SK-N-SH (cell line): ENCODE data around the gene TSPAN31. TPM values are rescaled to one million over a fixed set of nuclear protein-coding genes. Genes with fewer than 3 reads are reported as not detected.

Experiments used
- CTCF ChIA-PET: fragments of 300-600, 350-600 bp; formaldehyde crosslinking; extraction: SDS; loops from one replicate; lab custom pipeline; 2021; lab: Yijun Ruan, JAX
- POLR2A ChIA-PET: fragments of 350-600 bp; sonication (Branson Sonifier 250); formaldehyde crosslinking; extraction: SDS; loops from one replicate; lab custom pipeline; 2020; ENCODE audit warnings: antibody characterized with exemption, inconsistent platforms; lab: Yijun Ruan, JAX
- DNase-seq: peaks from one replicate; pipeline ENCODE4 v3.0.0; 2012
- H2AFZ ChIP-seq: fragments of 200-600 bp; sonication (generic); 2 replicates; pipeline ENCODE4 v1.8.1; 2016; ENCODE audit warnings: antibody characterized with exemption, mild to moderate bottlenecking, low read depth
- H3F3A ChIP-seq: fragments of 200-600 bp; sonication (generic); replicated peaks from 2 replicates; pipeline ENCODE3; 2016; ENCODE audit warnings: antibody characterized with exemption, mild to moderate bottlenecking; ENCODE audit not compliant: insufficient read depth
- H3K27ac ChIP-seq, 2 experiments: fragments of 200-500 bp in 1 of 2; fragments of 200-600 bp in 1 of 2; sonication (Bioruptor generic) in 1 of 2; sonication (generic), shearing (Covaris generic) in 1 of 2; 2 replicates each; pipeline versions ENCODE4 v1.5.1 to v1.6.1; 2014 to 2016; ENCODE audit warnings: low read depth in 2 of 2, inconsistent platforms in 1 of 2, low read length in 1 of 2, mild to moderate bottlenecking in 1 of 2, mixed read lengths in 1 of 2
- H3K27me3 ChIP-seq: fragments of 200-600 bp; sonication (generic), shearing (Covaris generic); 2 replicates; pipeline ENCODE4 v1.6.1; 2016; ENCODE audit warnings: mixed run types; ENCODE audit not compliant: insufficient read depth
- H3K36me3 ChIP-seq, 2 experiments: fragments of 200-500 bp in 1 of 2; fragments of 200-600 bp in 1 of 2; sonication (Bioruptor generic) in 1 of 2; sonication (generic) in 1 of 2; replicated peaks in 1 of 2; 2 replicates each; pipeline versions ENCODE3 to v1.5.1; 2014 to 2016; ENCODE audit warnings: low read length in 1 of 2, mild to moderate bottlenecking in 1 of 2; ENCODE audit not compliant: insufficient read depth in 2 of 2, control insufficient read depth in 1 of 2
- H3K4me1 ChIP-seq, 2 experiments: fragments of 200-500 bp in 1 of 2; fragments of 200-600 bp in 1 of 2; sonication (Bioruptor generic) in 1 of 2; sonication (generic), shearing (Covaris generic) in 1 of 2; 2 replicates each; pipeline versions ENCODE4 v1.5.1 to v1.6.1; 2014 to 2016; ENCODE audit warnings: low read depth in 1 of 2, low read length in 1 of 2, mixed run types in 1 of 2; ENCODE audit not compliant: insufficient read depth in 2 of 2, control insufficient read depth in 1 of 2
- H3K4me2 ChIP-seq: fragments of 200-600 bp; sonication (generic), shearing (Covaris generic); 2 replicates; pipeline ENCODE4 v1.6.1; 2017; ENCODE audit warnings: mixed run types
- H3K4me3 ChIP-seq, 2 experiments: fragments of 200-500 bp in 1 of 2; fragments of 200-600 bp in 1 of 2; sonication (Bioruptor generic) in 1 of 2; sonication (generic), shearing (Covaris generic) in 1 of 2; 2 replicates each; pipeline versions ENCODE4 v1.5.1 to v1.8.1; 2014 to 2016; ENCODE audit warnings: low read depth in 2 of 2, inconsistent platforms in 1 of 2, low read length in 1 of 2, mild to moderate bottlenecking in 1 of 2, mixed read lengths in 1 of 2, moderate library complexity in 1 of 2
- H3K79me2 ChIP-seq: fragments of 200-600 bp; sonication (generic); 2 replicates; pipeline ENCODE4 v1.8.1; 2017; ENCODE audit warnings: mild to moderate bottlenecking; ENCODE audit not compliant: insufficient read depth
- H3K9ac ChIP-seq: fragments of 200-600 bp; sonication (generic); 2 replicates; pipeline ENCODE4 v1.6.1; 2017; ENCODE audit warnings: mixed run types
- H3K9me2 ChIP-seq: fragments of 200-600 bp; sonication (generic); 2 replicates; pipeline ENCODE4 v1.6.1; 2017; ENCODE audit warnings: mixed run types
- H3K9me3 ChIP-seq: fragments of 200-600 bp; sonication (generic); 2 replicates; pipeline ENCODE4 v1.6.1; 2017; ENCODE audit warnings: mixed run types, mild to moderate bottlenecking, moderate library complexity
- H4K20me1 ChIP-seq: fragments of 200-600 bp; sonication (generic); 2 replicates; pipeline ENCODE4 v1.6.1; 2017; ENCODE audit warnings: mild to moderate bottlenecking, mixed run types; ENCODE audit not compliant: insufficient read depth
- CHD2 ChIP-seq: fragments of 150-350 bp; IDR thresholded peaks from 2 replicates; pipeline ENCODE4 v1.6.1; 2018; ENCODE audit warnings: low read length; ENCODE audit not compliant: partially characterized antibody
- ELF1 ChIP-seq: IDR thresholded peaks from 2 replicates; pipeline ENCODE4 v1.4.0; 2012
- EZH2phosphoT487 ChIP-seq: fragments of 200-600 bp; sonication (generic); IDR thresholded peaks from 2 replicates; pipeline ENCODE4 v1.6.1; 2017; ENCODE audit warnings: low read depth, mixed run types, mild to moderate bottlenecking, antibody characterized with exemption, moderate library complexity, borderline replicate concordance
- FOSL2 ChIP-seq: IDR thresholded peaks from 2 replicates; pipeline ENCODE4 v1.4.0; 2012; ENCODE audit warnings: low read depth, mild to moderate bottlenecking, moderate library complexity, borderline replicate concordance
- FOXJ3 ChIP-seq: sonication (generic); formaldehyde crosslinking; IDR thresholded peaks from 2 replicates; pipeline ENCODE4 v1.5.1; 2020; ENCODE audit warnings: mild to moderate bottlenecking, missing genetic modification reagents
- MEF2A ChIP-seq: IDR thresholded peaks from 2 replicates; pipeline ENCODE4 v1.4.0; 2012; ENCODE audit warnings: low read depth, borderline replicate concordance
- NFIC ChIP-seq: IDR thresholded peaks from 2 replicates; pipeline ENCODE4 v1.4.0; 2012; ENCODE audit warnings: borderline replicate concordance
- NRF1 ChIP-seq: IDR thresholded peaks from 2 replicates; pipeline ENCODE4 v1.6.1; 2012; ENCODE audit warnings: low read depth, mild to moderate bottlenecking, low read length
- POLR2AphosphoS5 ChIP-seq: IDR thresholded peaks from 2 replicates; pipeline ENCODE4 v1.6.1; 2012; ENCODE audit warnings: low read depth, low read length
- RCOR1 ChIP-seq: fragments of 150-350 bp; IDR thresholded peaks from 2 replicates; pipeline ENCODE4 v1.6.1; 2017; ENCODE audit warnings: antibody characterized with exemption, low read length
- SMC3 ChIP-seq: IDR thresholded peaks from 2 replicates; pipeline ENCODE4 v1.6.1; 2012; ENCODE audit warnings: low read depth, low read length, improper control_type of control experiment
- TCF12 ChIP-seq: IDR thresholded peaks from 2 replicates; pipeline ENCODE4 v1.4.0; 2012
- TEAD4 ChIP-seq: IDR thresholded peaks from 2 replicates; pipeline ENCODE4 v1.4.0; 2012; ENCODE audit warnings: mild to moderate bottlenecking, borderline replicate concordance; ENCODE audit not compliant: insufficient read depth
- YY1 ChIP-seq: IDR thresholded peaks from 2 replicates; pipeline ENCODE4 v1.4.0; 2012; ENCODE audit warnings: low read depth, mild to moderate bottlenecking
- WGBS: methylation state at CpG from one replicate; pipeline ENCODE4 v1.1.6; 2017; ENCODE audit warnings: low lambda C conversion rate; 5-methylcytosine and 5-hydroxymethylcytosine counted together
- polyA plus RNA-seq, 3 experiments: library from polyadenylated mRNA; depleted of rRNA; stranded (reverse); fragments of >200 nt; gene quantifications; 2 replicates each; pipeline ENCODE4 v1.2.3, GENCODE V29; 2012
- TF ChIP-seq, protein P1 (sequence below): IDR thresholded peaks from 2 replicates; pipeline ENCODE4 v1.4.0; 2012; ENCODE audit warnings: low read depth, borderline replicate concordance
- TF ChIP-seq, protein P2 (sequence below): fragments of 150-350 bp; IDR thresholded peaks from 2 replicates; pipeline ENCODE4 v1.6.1; 2017; ENCODE audit warnings: antibody characterized with exemption, low read length, low read depth, borderline replicate concordance
- TF ChIP-seq, protein P3 (sequence below): IDR thresholded peaks from 2 replicates; pipeline ENCODE4 v1.4.0; 2012; ENCODE audit warnings: low read depth, borderline replicate concordance
- TF ChIP-seq, protein P4 (sequence below): IDR thresholded peaks from 2 replicates; pipeline ENCODE4 v1.4.0; 2012; ENCODE audit warnings: low read depth

Gene TSPAN31
- polyA plus RNA-seq, 1 of the 3 experiments (the other 2 are of a cell fraction), result 36.8 TPM

- ChIA-PET POLR2A (interaction anchor here (1.0 to 1.1 kb wide), 2 partner anchors 14 to 25 kb away, joined by 3 to 7 read pairs; no protein-coding TSS in a partner anchor), CTCF (interaction anchor here (1.1 to 1.7 kb wide), 2 partner anchors 14 kb away, joined by 6 to 13 read pairs; partner anchors contain the start of gene AGAP2)
- 5% methylated on average over 8 of the region's 8 CpGs for WGBS
- Histone ChIP-seq H3K27ac (peak overlapping the region; percentile 85 to 89), H3K79me2 (peaks cover 38% of the 10 kb centered on the region), H3K27me3 (no peaks in the 10 kb centered on the region), H3K9ac (peak overlapping the region; percentile 96), H3F3A (peaks cover 37% of the 10 kb centered on the region), H3K9me3 (no peaks in the 10 kb centered on the region), H2AFZ (no peak overlapping the region; the same call in 1 of the 2 replicates), H3K4me1 (peaks cover 8 to 36% of the 10 kb centered on the region in 2 experiments), H3K4me2 (peak overlapping the region; percentile 92), H3K4me3 (peak overlapping the region; percentile 85 to 88), H4K20me1 (no peaks in the 10 kb centered on the region), H3K9me2 (no peaks in the 10 kb centered on the region), H3K36me3 (peaks cover 27 to 46% of the 10 kb centered on the region in 2 experiments)
- DNase-seq, result no peak
- TF ChIP-seq YY1 (no peak), NRF1 (no peak), CHD2 (no peak), FOXJ3 (CRISPR knock-in tag) (no peak), SMC3 (no peak), TCF12 (no peak), NFIC (no peak), ELF1 (no peak)
- TF ChIP-seq, protein P1, sequence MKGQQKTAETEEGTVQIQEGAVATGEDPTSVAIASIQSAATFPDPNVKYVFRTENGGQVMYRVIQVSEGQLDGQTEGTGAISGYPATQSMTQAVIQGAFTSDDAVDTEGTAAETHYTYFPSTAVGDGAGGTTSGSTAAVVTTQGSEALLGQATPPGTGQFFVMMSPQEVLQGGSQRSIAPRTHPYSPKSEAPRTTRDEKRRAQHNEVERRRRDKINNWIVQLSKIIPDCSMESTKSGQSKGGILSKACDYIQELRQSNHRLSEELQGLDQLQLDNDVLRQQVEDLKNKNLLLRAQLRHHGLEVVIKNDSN, result no peak
- TF ChIP-seq, protein P2, sequence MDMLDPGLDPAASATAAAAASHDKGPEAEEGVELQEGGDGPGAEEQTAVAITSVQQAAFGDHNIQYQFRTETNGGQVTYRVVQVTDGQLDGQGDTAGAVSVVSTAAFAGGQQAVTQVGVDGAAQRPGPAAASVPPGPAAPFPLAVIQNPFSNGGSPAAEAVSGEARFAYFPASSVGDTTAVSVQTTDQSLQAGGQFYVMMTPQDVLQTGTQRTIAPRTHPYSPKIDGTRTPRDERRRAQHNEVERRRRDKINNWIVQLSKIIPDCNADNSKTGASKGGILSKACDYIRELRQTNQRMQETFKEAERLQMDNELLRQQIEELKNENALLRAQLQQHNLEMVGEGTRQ, result no peak
Observed at GRCh38 chr12:57751432-57751787, 6.6 kb downstream of the TSPAN31 start.

- Histone ChIP-seq H3K79me2 (peaks cover 38% of the 10 kb centered on the region), H3K36me3 (peaks cover 20 to 40% of the 10 kb centered on the region in 2 experiments), H3K9me2 (no peaks in the 10 kb centered on the region), H3K4me3 (peak within 1 kb of the TSS; percentile 85 to 88), H4K20me1 (no peaks in the 10 kb centered on the region), H3K27me3 (no peaks in the 10 kb centered on the region), H3K4me1 (peaks cover 8 to 37% of the 10 kb centered on the region in 2 experiments), H3K27ac (peak within 1 kb of the TSS; percentile 85 to 89), H3F3A (peaks cover 31% of the 10 kb centered on the region), H3K9me3 (no peaks in the 10 kb centered on the region), H3K9ac (peak within 1 kb of the TSS; percentile 96), H2AFZ (peak within 1 kb of the TSS; percentile 90), H3K4me2 (peak within 1 kb of the TSS; percentile 92)
- CTCF ChIA-PET, result interaction anchor here (1.0 to 1.1 kb wide), 3 partner anchors 14 to 31 kb away, joined by 4 to 6 read pairs (median 5); partner anchors contain the start of gene TSFM
- POLR2A ChIA-PET, result interaction anchor here (1.0 to 1.1 kb wide), 3 partner anchors 15 to 1530 kb away, joined by 3 to 7 read pairs (median 3); partner anchors contain the start of gene RNF41
- under 1% methylated on average over 25 of the region's 58 CpGs for WGBS
- peak; percentile 97 for DNase-seq
- TF ChIP-seq EZH2phosphoT487 (no peak), RCOR1 (peak; percentile 75), POLR2AphosphoS5 (0 out of 2 replicates have a peak, but pooled peaks have one; percentile 32), SMC3 (no peak), CHD2 (peak; percentile 50), MEF2A (no peak), FOSL2 (no peak; the same call in 1 of the 2 replicates), YY1 (no peak; the same call in 1 of the 2 replicates), FOXJ3 (CRISPR knock-in tag) (peak; percentile 70; the same call in 1 of the 2 replicates), TEAD4 (no peak)
- TF ChIP-seq, protein P3, sequence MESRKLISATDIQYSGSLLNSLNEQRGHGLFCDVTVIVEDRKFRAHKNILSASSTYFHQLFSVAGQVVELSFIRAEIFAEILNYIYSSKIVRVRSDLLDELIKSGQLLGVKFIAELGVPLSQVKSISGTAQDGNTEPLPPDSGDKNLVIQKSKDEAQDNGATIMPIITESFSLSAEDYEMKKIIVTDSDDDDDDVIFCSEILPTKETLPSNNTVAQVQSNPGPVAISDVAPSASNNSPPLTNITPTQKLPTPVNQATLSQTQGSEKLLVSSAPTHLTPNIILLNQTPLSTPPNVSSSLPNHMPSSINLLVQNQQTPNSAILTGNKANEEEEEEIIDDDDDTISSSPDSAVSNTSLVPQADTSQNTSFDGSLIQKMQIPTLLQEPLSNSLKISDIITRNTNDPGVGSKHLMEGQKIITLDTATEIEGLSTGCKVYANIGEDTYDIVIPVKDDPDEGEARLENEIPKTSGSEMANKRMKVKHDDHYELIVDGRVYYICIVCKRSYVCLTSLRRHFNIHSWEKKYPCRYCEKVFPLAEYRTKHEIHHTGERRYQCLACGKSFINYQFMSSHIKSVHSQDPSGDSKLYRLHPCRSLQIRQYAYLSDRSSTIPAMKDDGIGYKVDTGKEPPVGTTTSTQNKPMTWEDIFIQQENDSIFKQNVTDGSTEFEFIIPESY, result 0 out of 2 replicates have a peak, but pooled peaks have one; percentile 12
- TF ChIP-seq, protein P1, result peak; percentile 100
- TF ChIP-seq, protein P2, result peak; percentile 99
- TF ChIP-seq, protein P4, sequence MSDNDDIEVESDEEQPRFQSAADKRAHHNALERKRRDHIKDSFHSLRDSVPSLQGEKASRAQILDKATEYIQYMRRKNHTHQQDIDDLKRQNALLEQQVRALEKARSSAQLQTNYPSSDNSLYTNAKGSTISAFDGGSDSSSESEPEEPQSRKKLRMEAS, result peak; percentile 98
Observed at GRCh38 chr12:57751788-57752667, 7.2 kb downstream of the TSPAN31 start, which contains the start of gene CDK4. Gene CDK4, minus strand, starts transcription at chr12:57752310. Its CDS starts 593 bp downstream, at chr12:57751717.
